OCI-M1 (cell line): Measurements from ENCODE around the gene RUNX1.

Source experiments
- DNase-seq: peaks from one replicate; lab custom pipeline; 2025; lab: John Stamatoyannopoulos, UW

The RUNX1 gene

DNA sequence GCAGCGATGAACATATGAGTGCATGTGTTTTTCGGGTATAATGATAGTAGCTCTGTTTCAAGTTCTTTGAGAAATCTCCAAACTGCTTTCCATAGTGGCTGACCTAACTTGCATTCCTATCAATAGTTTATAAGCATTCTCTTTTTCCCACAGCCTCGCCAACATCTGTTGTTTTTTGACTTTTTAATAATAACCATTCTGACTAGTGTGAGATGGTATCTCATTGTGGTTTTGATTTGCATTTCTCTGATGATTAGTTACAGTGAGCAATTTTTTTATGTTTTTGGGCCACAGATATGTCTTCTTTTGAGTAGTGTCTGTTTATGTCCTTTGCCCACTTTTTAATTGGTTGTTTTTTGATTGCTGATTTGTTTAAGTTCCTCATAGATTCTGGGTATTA lies 10.6 kb upstream of the RUNX1 start:
- no peak for DNase-seq

DNA sequence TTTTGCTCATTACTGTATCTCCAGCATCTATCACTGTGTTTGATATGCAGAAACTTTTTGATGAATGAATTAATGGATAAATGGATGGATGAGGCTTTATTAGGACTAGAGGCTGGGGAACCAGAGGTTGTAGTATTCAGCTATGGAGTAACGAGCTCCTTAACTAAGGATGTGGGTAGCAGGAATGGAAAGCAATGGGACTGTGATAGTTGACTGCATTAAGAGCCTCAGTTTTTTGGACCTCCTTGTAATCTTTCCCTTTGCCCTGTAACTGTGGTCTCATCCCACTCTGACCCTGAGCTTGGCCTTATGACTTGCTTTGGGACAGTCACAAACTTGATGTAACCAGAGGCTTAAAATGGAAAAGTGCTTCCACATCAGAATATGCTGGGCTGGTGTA lies 9.0 kb upstream of the RUNX1 start:
- no peak for DNase-seq

DNA sequence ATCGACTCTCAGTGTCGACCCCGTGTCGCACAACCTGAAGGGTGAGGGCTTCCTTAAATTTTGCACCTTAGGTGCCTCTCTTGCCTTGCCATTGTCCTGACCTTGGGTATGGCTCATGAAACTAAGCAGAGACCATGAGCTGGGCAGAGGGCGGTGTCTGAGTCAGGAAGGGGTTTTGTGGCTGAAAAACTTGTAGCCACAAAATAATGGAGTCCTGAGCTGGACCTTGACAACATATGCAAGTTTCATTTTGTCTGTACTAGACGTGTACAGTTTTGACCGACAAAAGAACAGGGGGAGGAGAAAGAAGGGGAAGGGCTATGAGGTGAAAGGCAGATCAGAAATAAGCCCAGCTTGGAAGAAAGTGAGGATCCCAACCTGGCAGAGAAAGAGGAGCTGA lies 8.3 kb upstream of the RUNX1 start:
- no peak for DNase-seq

DNA sequence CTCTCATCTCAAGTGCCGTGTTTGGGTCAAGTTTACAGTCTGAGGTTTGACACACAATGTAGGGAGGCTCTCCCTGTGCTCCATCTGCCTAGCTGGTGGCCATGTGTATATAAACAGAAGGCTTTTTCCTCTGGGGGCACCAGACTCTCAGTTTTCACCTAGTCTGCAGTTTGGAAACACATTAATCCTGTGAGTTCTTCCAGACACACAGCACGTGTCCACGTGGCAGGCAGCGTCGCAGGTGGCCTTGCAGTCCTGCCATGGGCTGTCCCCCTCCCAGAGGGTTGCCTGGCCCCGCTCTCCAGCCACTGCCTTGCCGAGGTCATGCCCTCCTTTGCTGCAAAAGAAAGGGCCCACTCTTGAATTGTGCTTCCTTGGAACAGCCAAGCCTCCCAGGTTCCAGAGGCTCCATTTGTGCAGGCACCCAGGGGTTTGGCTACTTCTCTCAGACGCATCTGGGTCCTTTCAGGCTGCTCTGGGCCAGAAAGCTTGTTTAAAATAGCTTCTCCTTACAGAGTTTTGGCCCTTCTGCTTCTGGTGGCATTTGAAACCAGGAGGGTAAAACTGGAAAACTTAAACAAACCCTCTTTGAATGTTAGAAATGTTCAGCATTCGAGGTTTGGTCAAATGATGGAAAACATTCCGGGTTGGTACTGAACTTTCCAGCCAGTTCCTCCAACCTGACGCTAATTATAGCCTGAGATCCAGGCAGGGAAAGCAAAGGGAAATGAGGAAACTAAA lies 4.4 kb upstream of the RUNX1 start:
- peak; percentile 14 for DNase-seq

DNA sequence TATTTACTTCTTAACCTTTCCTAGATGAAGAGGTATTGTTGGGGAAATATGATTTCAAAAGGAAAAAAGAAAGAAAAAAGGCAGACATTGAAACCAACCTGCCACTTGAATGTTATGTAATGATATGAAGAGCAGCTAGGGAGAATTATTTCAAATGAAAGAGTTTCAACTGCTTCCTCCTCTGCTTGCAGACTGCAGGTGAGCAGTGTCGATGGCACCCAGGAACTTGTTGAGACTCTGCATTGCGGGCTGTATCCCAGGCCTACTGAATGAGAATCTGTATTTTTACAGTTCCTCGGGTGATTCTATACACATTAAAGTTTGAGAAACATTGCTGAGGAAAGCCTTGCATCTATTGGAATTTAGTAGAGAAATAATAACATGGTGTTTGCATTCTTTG lies 3.7 kb upstream of the RUNX1 start:
- no peak for DNase-seq

DNA sequence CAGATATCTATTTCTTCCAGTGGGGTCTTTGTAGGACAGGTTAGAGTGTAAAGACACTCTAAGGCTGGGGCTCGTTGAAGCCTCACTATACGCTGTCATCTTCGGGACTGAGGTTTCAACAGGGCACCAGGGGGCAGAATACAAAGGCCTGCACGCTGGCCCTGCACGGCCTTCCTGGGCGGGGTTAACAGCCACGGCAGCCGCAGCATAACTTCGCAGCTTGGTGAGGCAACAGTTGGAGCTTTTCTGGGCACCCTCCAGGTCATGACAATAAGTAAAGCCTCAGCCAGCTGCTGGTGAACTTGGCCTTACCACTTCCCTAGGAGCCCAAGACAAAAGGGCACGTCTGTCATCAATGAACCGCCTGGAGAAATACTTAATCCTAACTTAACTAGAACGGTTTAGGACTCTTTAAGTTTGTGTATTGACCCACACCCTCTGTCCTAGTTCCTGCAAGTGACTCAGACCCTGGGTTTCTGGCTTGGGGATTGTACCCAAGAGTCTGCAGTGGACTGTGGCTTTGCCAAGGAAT lies 2.3 kb upstream of the RUNX1 start:
- peak; percentile 96 for DNase-seq

DNA sequence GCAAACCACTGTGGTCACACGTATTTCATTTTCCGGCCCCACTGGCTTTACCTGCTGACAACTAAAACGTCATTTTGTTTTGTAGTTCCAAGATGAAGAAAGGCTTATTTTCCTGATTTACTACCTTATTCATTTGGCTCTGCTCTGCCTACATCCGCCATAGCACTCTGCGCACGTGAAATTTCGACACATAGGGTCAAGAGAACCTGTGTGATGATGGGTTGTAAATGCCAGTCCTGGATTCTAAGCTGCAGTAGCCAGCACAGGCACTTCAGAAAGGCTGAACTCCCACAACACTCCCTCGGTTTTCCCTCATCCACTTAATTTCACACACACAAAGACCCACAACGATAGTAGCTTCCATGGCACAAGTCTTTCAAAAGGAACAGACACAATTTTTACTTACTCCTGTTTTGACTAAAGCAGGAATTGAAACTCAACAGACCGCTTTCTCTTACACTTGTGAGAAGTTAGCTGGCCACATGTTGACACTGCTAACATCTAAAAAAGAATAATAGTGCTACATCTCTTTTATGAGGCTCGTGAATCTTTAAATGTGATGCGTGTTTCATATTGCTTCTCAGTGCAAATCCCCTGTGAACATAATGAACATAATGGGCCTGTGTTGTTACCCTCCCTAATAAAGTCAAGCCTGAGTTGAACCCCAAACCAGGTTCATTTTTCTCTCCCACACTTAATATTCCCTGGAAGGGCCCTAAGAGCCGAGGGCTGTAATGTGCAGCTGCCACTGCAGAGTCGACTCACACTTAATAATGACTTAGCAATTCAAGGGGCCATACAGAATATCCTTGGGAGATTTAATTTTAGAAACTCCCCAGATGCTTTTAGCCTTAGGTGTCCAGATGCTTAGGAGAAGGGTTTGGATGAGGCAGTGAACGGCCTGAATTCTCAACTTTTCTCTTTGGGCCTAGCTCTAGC lies 1.5 kb upstream of the RUNX1 start:
- no peak for DNase-seq

DNA sequence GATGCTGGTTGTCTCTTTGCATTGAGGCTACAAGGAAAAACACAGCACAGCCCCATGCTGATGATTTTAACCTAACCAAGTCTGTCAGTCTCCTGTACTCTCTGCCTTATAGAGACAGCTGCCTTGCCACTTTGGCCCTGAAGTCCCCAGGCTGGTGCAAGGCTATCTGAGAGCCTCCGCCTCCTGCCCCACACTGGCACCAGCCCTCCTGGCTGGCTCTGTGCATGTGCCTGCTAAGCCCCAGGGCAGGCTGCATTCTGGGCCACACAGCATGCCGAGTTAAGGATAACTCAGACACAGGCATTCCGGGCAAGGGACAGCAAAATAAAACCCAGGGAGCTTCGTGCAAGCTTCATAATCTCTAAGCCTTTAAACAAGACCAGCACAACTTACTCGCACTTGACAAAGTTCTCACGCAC lies 910 bp downstream of the RUNX1 start:
- DNase-seq = peak; percentile 64

DNA sequence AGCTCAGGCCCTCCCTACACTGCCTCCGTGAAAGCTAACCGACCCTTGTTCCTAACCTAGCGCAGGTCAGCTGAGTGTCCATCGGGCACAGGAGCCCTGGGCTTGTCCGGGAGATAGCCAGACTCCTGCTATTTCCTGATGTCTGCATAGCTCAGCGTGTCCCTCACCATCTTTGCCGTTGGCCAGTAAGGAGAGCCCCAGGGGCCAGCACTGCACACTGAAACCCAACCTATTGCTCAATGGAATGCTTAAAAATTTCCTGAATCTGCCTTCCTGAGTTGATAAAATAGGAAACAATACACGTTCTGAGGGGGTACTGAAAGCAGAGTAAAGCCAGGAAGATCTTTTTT lies 2.2 kb downstream of the RUNX1 start:
- DNase-seq = peak; percentile 71

DNA sequence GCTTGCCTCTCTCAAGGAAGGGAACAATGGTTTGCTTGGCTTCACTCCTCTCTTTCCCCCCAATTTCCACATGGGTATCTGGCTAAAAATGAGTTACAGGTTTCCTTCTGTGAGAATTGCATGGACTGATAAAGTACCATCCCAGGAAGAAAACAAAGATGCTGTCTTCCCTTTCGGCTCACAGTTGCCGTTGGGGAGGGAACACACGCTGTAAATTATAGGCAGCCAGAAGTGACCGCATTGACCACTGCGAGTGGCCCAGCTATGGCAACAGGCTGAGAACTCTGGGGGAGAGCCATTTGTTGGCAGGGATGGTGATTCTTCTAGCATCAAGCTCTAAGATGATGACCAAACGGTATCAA lies 2.9 kb downstream of the RUNX1 start:
- no peak for DNase-seq

DNA sequence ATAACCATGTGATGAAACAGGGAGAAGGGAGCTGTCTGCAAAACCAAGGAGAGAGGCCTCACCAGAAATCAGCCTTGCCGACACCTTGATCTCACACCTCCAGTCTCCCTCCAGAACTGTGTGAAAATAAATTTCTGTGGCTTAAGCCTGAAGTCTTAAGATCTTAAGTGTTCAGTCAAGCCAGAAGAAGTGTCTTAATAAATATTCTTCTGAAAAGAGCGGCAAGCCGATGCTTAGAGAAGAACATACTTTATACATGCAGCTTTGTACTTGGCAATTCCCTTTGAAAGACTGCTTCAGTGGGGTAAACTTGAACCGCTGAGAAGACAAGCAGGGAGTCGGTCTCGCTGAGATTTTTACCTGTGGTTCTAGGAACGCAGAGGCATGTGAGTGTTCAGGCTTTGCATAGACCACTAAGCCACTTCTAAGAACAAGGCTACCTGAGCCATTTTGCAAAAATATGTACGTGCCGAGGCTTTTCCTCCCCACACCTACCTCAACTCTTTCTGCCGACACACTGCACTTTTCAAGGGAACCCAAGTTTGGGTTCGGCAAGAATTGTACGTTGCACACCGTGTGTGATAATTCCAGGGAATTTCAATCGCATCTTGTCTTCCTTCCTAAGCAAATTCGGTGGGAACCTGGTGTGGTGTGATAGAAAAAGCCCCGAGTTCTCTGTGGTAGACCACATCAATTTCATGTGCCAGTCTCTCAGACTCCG lies 3.4 kb downstream of the RUNX1 start:
- DNase-seq = no peak

DNA sequence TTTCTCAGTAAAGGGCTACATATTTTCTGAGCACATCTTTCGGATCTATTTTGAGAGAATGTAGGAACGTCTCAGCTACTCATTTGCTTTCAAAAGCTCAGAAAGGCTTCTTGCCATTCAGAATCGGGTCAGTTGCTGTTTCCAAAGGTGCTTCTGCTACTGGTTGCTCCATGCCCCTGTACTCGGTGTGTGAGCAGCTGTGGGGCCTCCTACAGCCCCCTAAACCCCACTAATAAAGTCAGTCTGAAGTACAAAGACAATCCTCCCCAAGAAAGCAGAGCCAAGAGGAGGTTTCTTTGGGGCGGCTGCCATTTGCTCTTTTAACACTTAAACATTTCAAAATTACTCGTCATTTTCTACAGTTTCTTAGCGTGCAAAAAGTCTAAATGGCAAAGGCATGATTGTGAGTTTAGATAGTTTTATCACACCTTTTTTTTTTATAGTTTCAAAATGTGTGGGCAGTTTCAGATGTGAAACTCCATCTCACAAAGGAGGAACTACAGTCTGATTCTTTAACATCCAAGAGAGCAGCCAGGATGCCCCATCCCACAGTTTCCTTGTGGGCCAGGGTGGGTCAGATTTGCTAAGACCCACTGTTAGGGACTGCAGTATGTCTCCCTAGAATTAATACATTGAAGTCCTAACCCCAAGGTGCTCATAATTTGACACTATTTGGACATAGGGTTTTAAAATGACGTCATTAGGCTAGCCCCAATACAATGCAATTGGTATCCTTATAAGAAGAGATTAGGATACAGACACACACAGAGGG lies 4.1 kb downstream of the RUNX1 start:
- DNase-seq = no peak

DNA sequence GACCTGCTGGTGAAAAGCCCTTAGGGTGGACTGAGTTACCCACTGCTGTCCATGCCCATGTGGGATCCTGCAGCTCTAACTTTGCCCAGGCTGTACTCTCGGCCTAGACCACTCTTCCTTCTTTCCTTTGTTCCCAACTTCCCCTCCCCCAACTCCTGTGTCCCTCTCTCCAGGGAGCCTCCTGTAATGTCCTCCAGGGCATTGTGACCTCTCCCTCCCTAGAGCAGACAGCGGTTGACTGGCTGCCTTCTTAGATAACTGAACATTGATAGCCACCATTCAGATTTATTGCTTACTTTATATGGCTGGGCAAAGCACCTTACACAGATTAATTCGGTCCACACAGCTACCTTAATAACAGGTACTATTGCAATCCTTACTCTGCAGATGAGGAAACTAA lies 5.0 kb downstream of the RUNX1 start:
- no peak for DNase-seq

DNA sequence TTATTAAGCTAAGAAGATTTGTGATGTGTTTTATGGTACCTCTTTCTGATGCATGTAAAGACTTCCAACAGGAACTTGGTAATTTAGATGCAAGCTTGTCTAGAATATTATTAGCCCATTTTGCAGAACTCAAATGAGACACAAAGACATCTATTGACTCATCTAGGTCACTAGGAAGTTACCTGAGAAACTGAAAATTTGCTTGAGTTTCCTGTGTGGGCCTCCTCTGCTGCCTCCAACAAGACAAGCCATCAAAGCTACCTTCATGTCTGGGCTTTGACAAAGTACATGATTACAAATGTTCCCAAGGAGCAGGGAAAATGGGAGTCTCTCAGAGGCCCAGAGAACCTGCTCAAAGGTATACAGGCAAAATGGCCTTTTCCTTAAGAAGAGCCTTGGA lies 5.6 kb downstream of the RUNX1 start:
- no peak for DNase-seq

DNA sequence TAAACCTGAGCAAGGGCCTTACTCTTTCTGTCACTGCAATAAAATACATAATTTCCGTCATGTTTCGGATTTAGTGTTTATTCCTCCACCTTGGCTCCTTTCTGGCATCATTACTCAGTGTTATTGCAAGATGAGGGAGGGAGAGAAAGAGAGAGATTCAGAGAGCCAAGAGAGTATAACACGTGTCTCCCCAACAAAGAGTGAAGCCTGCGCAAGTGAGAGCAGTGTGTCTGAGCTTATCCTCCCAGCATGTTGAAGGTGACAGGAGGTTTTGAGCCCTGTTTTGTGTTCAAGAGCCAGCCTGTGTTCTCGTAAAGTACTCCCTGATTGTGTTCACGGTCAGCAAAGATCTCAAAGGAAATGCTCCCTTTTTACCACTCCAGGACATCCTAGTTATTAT lies 6.3 kb downstream of the RUNX1 start:
- no peak for DNase-seq

DNA sequence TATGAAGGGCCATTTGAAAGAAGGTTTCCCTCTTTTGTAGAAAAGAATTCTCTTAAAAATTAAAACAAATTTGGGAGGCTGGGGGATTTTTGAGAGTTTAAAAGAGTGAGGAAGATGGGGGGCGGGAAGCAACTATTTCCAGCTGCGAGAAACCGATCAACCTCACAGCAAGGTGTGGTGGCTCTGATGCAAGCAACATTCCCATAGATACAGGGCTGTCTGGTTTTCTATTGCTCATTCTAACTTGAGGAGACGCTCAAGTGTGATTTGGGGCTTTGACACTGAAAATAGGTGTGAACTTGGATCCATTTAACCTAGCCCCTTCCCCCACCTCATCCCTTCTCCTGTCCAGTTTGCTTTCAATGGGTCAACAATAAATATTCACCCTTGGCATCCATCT lies 7.2 kb downstream of the RUNX1 start:
- DNase-seq = no peak

DNA sequence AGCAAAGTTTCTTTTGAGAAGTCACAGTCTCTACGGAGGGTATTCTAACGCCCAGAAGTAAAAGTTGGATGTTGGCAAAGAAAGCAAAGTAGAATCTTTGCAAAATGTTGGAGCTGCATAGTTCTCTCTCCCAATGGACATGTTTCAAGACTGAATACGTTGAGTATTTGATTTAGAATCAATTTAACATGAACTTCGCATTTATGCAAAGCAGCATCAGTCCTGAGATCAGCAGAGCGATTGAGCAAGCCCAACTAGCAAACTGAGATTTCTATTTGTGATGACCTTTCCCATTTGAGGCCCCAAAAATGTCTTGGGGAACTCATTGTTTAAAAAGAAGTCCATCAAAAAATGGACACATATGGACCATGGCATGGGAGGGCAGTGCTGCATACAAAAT lies 8.0 kb downstream of the RUNX1 start:
- no peak for DNase-seq

DNA sequence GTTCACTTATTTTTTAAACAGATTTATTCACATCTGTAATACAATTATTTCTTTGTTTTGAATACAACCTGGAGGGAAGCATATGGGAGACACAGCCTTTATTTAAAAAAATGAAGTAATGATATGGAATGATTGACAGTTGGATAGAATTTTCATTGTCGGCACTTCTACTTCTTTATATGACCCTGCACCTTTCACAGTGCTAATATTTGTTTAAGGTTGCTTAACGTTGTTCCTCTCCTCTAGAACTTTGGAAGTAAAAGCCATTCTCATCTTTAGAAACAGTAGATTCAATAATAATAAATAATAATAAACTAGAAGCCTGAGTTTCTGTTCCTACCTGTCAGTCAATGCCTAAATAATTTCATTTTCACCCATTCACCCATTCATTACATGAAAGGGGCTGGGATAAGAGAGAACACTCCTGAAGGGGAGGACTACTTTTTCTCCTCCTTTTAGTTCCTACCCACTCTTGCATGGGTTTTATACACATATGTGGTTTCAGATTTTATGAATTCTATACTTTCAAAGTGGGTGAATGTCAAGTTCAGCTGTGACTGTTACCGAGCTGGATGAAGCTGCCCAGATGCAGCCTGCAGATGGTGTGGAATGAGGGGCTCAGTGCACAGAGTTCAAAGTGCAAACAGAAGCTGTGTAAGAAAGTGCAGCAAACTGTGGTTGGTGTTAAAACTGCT lies 9.4 kb downstream of the RUNX1 start:
- DNase-seq = no peak

DNA sequence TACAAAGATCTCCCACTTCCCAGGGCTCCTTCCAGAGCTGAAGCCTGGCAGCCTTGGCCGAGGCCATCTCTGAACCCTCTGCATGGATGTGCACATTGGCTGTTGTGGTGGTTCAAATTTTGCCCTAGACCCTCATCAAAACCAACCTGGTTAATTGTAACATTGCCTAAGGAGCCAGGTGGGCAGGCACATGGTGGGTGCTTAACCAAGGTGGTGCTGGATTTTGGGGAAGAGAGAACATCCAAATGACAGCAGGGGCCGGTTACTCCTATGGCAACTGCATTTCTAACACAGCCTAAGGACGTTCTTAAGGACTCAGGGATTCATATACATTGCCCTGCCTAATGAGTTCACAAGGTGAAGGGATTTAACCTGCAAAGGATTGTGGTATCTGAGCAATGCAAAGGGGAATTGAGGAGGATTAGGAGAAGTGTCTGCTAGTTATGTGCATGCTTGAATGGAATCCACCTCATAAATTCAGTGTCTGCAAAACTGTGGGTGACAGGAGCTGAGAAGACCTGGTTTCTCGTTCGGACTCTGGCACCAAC lies 10.3 kb downstream of the RUNX1 start:
- DNase-seq = no peak

DNA sequence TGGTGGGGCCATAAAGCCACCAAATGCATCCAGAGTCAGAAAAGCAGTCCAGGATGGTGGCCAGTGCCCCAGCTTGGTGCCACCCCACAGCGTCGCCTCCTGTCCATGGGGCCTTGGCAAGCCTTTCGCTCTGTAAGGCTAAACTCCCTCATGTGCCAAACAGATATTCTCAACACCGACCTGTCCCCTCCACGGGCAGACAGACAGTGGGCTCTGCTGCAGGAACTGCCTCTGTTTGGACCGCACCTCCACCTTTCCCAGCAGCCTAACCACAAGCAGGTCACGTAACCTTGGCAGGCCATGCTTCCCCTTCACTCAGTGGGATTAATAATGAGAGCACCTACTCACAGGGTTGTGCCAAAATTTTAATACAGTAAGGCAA lies 11.7 kb downstream of the RUNX1 start:
- no peak for DNase-seq
